Stimulated activated CD4-positive, alpha-beta T cell treated with anti-CD3 and anti-CD28 coated beads, Interleukin-12 subunit alpha, Interleukin-12 subunit beta, amount 100 ng/mL, for 24 hours (primary cell): ENCODE data around the gene STARD3.
"Not testable (repeated sequence)": the region's sequence is repeated elsewhere in the genome, so short reads cannot be mapped to it uniquely, and the experiment has no call there.

Experiments
- DNase-seq, 2 experiments: peaks; one replicate each; pipeline ENCODE4 v3.0.0-alpha.2; 2020; ENCODE audit warnings: low read depth in 2 of 2

Gene STARD3

DNA sequence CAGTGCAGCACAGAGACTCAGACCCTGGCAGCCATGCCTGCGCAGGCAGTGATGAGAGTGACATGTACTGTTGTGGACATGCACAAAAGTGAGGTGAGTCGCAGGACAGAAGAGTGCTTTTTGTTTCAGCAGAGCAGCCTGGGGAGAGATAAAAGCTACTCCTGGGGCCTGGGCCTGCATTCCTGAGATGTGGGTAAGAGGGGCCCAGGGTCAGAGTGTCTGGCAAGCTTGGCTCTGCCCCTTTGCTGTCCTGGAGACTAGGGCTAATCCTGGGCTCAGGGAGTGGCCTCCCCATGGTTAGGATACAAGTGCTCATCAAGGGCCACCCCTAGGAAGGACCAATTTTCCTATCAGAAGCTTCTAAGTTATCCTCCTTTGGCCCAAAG lies 58.1 kb downstream of the STARD3 start:
- no peak for DNase-seq

DNA sequence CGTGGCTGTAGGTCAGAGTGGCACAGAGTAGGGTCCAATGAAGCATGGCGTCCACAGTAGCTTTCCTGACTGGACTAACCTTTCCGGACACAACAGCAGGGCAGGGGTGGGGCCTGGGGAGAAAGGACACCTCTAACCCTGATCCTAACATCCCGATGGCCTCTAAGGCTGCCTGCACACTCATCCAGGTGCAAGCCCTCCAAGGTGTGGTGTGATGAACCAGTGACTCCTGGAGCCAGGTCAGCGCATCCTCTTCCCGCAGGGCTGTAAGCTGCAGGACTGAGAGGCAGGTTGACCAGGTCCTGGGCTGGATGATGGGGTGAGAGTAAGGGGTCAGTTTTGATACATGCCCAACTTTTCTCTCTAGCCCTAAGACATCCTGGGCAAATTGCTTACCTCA lies 59.8 kb downstream of the STARD3 start:
- DNase-seq = no peak

DNA sequence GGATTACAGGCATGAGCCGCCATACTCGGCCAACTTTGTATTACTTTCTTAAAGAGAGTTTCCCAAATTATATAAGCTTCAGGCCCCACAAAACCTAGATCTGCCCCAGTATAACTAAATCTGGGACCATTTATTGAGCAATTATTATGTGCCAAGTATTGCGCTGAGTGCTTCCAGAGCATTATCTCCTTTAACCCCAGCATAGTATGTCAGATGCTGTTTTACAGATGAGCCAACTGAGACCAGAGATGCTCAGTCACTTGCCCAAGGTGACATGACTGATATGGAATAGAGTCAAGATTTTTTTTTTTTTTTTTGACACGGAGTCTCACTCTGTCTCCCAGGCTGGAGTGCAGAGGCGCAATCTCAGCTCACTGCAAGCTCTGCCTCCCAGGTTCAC lies 61.0 kb downstream of the STARD3 start:
- DNase-seq = no peak

DNA sequence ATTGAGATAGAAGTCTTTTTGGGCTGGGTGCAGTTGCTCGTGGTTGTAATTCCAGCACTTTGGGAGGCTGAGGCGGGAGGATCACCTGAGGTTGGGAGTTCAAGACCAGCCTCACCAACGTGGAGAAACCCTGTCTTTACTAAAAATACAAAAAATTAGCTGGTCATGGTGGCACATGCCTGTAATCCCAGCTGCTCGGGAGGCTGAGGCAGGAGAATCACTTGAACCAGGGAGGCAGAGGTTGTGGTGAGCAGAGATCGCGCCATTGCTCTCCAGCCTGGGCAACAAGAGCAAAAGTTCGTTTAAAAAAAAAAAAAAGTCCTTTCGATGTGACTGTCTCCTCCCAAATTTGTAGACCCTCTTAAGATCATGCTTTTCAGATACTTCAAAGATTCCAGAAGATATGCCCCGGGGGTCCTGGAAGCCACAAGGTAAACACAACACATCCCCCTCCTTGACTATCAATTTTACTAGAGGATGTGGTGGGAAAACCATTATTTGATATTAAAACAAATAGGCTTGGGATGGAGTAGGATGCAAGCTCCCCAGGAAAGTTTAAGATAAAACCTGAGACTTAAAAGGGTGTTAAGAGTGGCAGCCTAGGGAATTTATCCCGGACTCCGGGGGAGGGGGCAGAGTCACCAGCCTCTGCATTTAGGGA lies 62.3 kb downstream of the STARD3 start:
- not testable (repeated sequence) for DNase-seq

- no peak for DNase-seq
Observed at GRCh38 chr17:39699818-39700147, 62.8 kb downstream of the STARD3 start, which contains the start of gene ERBB2. Gene ERBB2, plus strand, starts transcription at chr17:39700064. Its CDS starts 175 bp downstream, at chr17:39700239.

- DNase-seq = no peak
Observed at GRCh38 chr17:39700148-39700987, 63.4 kb downstream of the STARD3 start.

- no peak for DNase-seq
Observed at GRCh38 chr17:39701012-39701783, 64.3 kb downstream of the STARD3 start.

DNA sequence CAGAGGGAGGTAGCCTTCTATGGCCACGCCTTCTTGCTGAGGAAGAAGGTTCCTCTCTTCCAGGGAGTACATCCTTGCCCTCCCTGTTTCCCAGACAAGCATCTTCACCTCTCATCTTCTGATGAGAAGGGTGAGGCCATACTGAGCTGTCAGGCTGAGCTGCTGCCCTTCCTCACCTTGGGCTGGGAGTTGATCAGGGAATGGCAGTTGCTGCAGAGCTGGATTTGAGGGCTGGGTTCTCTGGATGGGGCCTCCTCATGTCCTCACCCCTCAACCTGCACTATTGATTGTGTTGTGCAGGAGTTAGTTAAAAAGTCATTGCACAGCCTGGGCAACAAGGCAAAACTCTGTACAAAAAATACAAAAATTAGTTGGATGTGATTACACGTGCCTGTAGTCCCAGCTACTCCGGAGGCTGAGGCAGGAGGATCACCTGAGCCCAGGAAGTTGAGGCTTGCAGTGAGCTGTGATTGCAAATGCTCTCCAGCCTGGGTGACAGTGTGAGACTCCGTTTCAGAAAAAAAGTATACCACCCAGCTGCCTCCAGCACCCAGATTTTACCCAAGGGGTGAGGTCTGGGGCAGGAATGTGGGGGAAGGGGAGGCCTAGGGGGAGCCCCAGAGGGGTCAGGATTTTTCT lies 65.0 kb downstream of the STARD3 start:
- DNase-seq = no peak

GRCh38 chr17:39702901-39703893 lies 66.3 kb downstream of the STARD3 start:
- DNase-seq = no peak

DNA sequence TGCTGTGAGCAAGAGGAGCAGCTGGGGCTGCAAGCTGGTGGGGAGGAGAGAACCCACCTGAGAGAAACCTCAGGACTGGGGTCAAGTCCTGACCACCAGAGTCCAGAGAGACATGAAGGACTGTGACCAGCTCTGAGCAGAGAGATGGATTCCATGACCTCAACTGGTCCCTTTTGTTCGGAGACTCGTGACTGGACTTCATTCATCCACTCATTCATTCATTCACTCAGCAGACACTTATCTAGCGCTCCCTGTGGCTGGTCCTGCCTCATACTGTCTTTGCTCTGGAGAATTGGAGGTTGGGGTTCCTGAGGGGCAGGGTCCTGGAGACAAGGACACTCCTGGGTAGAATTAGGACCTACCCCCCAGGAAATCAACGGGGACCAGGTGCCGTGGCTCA lies 67.0 kb downstream of the STARD3 start:
- no peak for DNase-seq

- no peak for DNase-seq
Observed at GRCh38 chr17:39704821-39705551, 68.0 kb downstream of the STARD3 start.

DNA sequence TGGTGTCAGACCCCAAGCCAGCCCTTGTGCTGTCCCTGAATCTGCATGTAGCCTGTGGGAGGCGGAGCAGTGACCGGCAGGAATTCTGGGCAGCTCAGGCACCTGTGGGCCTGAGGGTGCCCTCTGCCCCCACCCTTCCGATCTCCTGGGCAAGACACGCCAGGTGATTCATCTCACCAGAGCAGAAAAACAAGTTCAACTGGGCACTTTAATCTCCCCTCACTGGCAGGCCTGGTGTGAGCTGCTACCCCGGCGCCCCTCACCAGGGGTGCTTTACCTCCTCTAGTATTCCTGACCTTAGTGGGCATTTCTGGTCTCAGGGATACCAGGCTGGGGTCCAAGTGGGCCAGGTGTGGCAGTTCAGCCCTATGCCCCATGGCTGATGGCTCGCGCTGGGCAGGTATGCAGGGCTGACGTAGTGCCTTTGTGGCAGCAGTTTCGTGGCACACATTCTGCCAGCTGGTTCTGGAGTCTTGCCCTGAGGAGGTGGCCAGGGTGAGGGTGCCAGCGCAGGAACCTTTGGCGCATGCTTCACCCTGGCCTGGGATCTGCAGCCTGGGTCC lies 68.9 kb downstream of the STARD3 start:
- no peak for DNase-seq

DNA sequence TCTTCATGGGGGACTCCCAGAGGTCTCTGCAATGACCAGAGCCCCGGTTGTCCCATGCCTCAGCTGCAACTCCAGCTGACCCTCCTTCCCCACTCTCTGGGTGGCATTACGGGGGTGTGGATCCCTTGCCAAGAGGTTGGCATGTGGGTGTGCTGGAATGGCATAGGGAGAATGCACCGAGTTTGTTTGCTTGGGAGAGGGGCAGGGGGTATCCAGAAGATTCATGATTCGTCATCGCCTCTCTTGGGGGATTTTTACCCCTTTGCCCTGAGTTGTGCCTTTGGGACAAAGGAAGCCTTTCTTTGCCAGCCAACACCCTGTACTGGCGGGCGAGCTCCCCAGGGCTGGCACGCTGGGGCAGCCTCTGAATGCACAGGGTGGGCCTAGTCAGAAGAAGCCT lies 69.4 kb downstream of the STARD3 start:
- DNase-seq = no peak

DNA sequence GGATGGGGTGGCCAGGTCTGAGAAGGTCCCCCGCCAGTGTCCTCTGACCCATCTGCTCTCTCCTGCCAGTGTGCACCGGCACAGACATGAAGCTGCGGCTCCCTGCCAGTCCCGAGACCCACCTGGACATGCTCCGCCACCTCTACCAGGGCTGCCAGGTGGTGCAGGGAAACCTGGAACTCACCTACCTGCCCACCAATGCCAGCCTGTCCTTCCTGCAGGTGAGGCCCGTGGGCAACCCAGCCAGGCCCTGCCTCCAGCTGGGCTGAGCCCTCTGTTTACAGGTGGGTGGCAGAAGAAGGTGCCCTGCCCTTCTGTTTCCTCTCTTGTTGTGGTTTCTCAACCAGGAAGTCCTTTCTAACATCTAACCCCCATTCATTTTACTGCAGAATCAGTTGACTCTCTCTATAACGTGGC lies 70.0 kb downstream of the STARD3 start:
- DNase-seq = no peak

- no peak for DNase-seq
Observed at GRCh38 chr17:39709319-39709997, 72.5 kb downstream of the STARD3 start.

DNA sequence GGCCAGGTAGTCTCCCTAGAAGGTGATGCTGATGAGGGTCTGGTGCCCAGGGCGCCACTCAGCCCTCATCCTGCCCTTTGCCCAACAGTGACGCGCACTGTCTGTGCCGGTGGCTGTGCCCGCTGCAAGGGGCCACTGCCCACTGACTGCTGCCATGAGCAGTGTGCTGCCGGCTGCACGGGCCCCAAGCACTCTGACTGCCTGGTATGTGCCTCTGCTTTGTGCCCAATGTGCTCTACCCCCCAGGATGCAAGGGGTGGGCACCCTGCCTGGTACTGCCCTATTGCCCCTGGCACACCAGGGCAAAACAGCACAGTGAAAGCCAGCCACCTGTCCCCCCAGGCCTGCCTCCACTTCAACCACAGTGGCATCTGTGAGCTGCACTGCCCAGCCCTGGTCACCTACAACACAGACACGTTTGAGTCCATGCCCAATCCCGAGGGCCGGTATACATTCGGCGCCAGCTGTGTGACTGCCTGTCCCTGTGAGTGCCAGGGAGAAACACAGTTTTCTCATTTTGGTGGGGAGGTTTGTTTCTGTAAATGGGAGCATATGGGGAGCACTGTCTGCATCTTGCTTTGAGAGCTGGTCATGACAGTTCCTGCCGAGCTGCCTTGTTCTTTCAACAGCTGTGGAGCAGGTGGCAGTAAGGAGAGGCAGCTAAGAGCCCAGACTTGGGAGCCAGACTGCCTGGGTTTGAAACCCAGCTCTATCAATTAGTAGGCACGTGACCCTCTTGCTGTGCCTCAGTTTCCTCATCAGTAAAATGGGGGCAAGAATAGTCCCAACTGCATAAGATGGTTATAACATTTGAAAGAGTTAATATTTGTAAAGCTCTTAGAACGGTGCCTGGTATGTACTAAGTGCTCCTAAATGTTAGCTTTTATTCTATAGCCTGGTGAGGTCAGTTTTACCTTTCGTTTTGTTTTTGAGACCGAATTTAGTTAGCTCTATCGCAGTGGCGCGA lies 73.3 kb downstream of the STARD3 start:
- no peak for DNase-seq

- not testable (repeated sequence) for DNase-seq
Observed at GRCh38 chr17:39711071-39711470, 74.1 kb downstream of the STARD3 start.

GRCh38 chr17:39711851-39712250 lies 74.9 kb downstream of the STARD3 start:
- DNase-seq = no peak
